Liver (tissue), 9 donors: Measurements from ENCODE around the gene HUNK. TPM values are rescaled to one million over a fixed set of nuclear protein-coding genes. Genes with fewer than 3 reads are reported as not detected.

ENCODE experiments used
- DNase-seq: peaks from one replicate; pipeline ENCODE4 v3.0.0-alpha.2; 2017; ENCODE audit warnings: low spot score
- H3K27ac ChIP-seq, 2 donors: one replicate each; pipeline ENCODE4 v1.7.0; 2013; ENCODE audit warnings: inconsistent platforms in 2 of 2, low read length in 2 of 2, control low read depth in 1 of 2, low read depth in 1 of 2, mild to moderate bottlenecking in 1 of 2
- H3K27me3 ChIP-seq, 4 donors: one replicate each; pipeline versions ENCODE4 v1.6.1 to v1.7.0; 2013; ENCODE audit warnings: low read length in 3 of 4, inconsistent platforms in 1 of 4, mild to moderate bottlenecking in 1 of 4, moderate library complexity in 1 of 4; ENCODE audit not compliant: control insufficient read depth in 4 of 4, insufficient read depth in 4 of 4
- H3K36me3 ChIP-seq, 4 donors: one replicate each; pipeline versions ENCODE4 v1.6.1 to v1.7.0; 2013; ENCODE audit warnings: low read length in 3 of 4, mild to moderate bottlenecking in 3 of 4, low read depth in 1 of 4, moderate library complexity in 1 of 4; ENCODE audit not compliant: control insufficient read depth in 4 of 4, insufficient read depth in 3 of 4
- H3K4me1 ChIP-seq, 4 donors: one replicate each; pipeline versions ENCODE4 v1.6.1 to v1.7.0; 2013; ENCODE audit warnings: low read length in 3 of 4, mild to moderate bottlenecking in 3 of 4, moderate library complexity in 1 of 4; ENCODE audit not compliant: control insufficient read depth in 4 of 4, insufficient read depth in 4 of 4
- H3K4me3 ChIP-seq, 3 donors: one replicate each; pipeline versions ENCODE4 v1.6.1 to v1.7.0; 2013; ENCODE audit warnings: low read length in 3 of 3, control low read depth in 1 of 3, low read depth in 1 of 3, mild to moderate bottlenecking in 1 of 3
- H3K9ac ChIP-seq, 2 donors: one replicate each; pipeline ENCODE4 v1.7.0; 2013; ENCODE audit warnings: low read length in 2 of 2, mild to moderate bottlenecking in 2 of 2, moderate library complexity in 2 of 2, control low read depth in 1 of 2, low read depth in 1 of 2
- H3K9me3 ChIP-seq, 4 donors: one replicate each; pipeline versions ENCODE4 v1.6.1 to v1.7.0; 2013; ENCODE audit warnings: low read length in 3 of 4; ENCODE audit not compliant: control insufficient read depth in 4 of 4
- CTCF ChIP-seq: fragments of 150-350 bp; IDR thresholded peaks from 2 replicates; pipeline ENCODE4 v1.5.1; 2017; ENCODE audit warnings: improper control_type of control experiment, low read depth, low read length; ENCODE audit not compliant: missing input control
- EGR1 ChIP-seq, 2 donors: IDR thresholded peaks; 2 replicates each; pipeline ENCODE4 v1.6.1; 2016 to 2018; ENCODE audit warnings: antibody characterized with exemption in 2 of 2, low read depth in 2 of 2
- FOXA1 ChIP-seq: IDR thresholded peaks from 2 replicates; pipeline ENCODE4 v1.6.1; 2016; ENCODE audit warnings: antibody characterized with exemption
- FOXA2 ChIP-seq: IDR thresholded peaks from 2 replicates; pipeline ENCODE4 v1.6.1; 2016; ENCODE audit warnings: antibody characterized with exemption
- GABPA ChIP-seq, 2 donors: IDR thresholded peaks in 1 of 2; conservative IDR thresholded peaks in 1 of 2; 2 replicates each; pipeline ENCODE4 v1.6.1; 2016; ENCODE audit warnings: antibody characterized with exemption in 2 of 2, mild to moderate bottlenecking in 1 of 2, moderate library complexity in 1 of 2
- HNF4A ChIP-seq, 2 donors: conservative IDR thresholded peaks; 2 replicates each; pipeline ENCODE4 v1.6.1; 2016; ENCODE audit warnings: antibody characterized with exemption in 2 of 2, mild to moderate bottlenecking in 2 of 2
- HNF4G ChIP-seq: IDR thresholded peaks from 2 replicates; pipeline ENCODE4 v1.6.1; 2016; ENCODE audit warnings: antibody characterized with exemption
- JUND ChIP-seq, 2 donors: IDR thresholded peaks; 2 replicates each; pipeline ENCODE4 v1.6.1; 2016; ENCODE audit warnings: antibody characterized with exemption in 2 of 2
- NR2F2 ChIP-seq: IDR thresholded peaks from 2 replicates; pipeline ENCODE4 v1.6.1; 2016; ENCODE audit warnings: antibody characterized with exemption
- RAD21 ChIP-seq, 2 donors: IDR thresholded peaks; 2 replicates each; pipeline ENCODE4 v1.6.1; 2016; ENCODE audit warnings: antibody characterized with exemption in 2 of 2, mild to moderate bottlenecking in 2 of 2
- RXRA ChIP-seq, 2 donors: IDR thresholded peaks; 2 replicates each; pipeline ENCODE4 v1.6.1; 2017 to 2018; ENCODE audit warnings: antibody characterized with exemption in 2 of 2, mild to moderate bottlenecking in 1 of 2
- SP1 ChIP-seq: IDR thresholded peaks from 2 replicates; pipeline ENCODE4 v1.6.1; 2018; ENCODE audit warnings: antibody characterized with exemption, mild to moderate bottlenecking
- TAF1 ChIP-seq: conservative IDR thresholded peaks from 2 replicates; pipeline ENCODE4 v1.6.1; 2016; ENCODE audit warnings: antibody characterized with exemption, mild to moderate bottlenecking
- YY1 ChIP-seq: IDR thresholded peaks from 2 replicates; pipeline ENCODE4 v1.6.1; 2016; ENCODE audit warnings: antibody characterized with exemption, mild to moderate bottlenecking
- WGBS: extraction: QIAGEN DNeasy Blood & Tissue Kit; methylation state at CpG from one replicate; pipeline ENCODE4 v1.1.7; 2013; 5-methylcytosine and 5-hydroxymethylcytosine counted together
- polyA plus RNA-seq, 2 donors: library from polyadenylated mRNA; stranded (reverse) in 1 of 2; unstranded in 1 of 2; fragments of 200-250 nt in 1 of 2; fragments of >200 nt in 1 of 2; fragmentation: Nextera tagmentation in 1 of 2; extraction: Ambion mirVana in 1 of 2; gene quantifications; one replicate each; pipeline versions ENCODE4 v1.2.1 to v1.2.3, GENCODE V29; 2013 to 2015
- total RNA-seq, 2 donors: library from RNA; depleted of rRNA; stranded (reverse); fragments of >200 nt; gene quantifications; one replicate each; pipeline ENCODE4 v1.2.3, GENCODE V29; 2014
- TF ChIP-seq, protein P1 (sequence below): IDR thresholded peaks from 2 replicates; pipeline ENCODE4 v1.6.1; 2016; ENCODE audit warnings: antibody characterized with exemption
- TF ChIP-seq, protein P2 (sequence below): IDR thresholded peaks from 2 replicates; pipeline ENCODE4 v1.6.1; 2016; ENCODE audit warnings: antibody characterized with exemption
- TF ChIP-seq, protein P3 (sequence below): IDR thresholded peaks from 2 replicates; pipeline ENCODE4 v1.6.1; 2016; ENCODE audit warnings: antibody characterized with exemption, mild to moderate bottlenecking
- TF ChIP-seq, protein P4 (sequence below): IDR thresholded peaks from 2 replicates; pipeline ENCODE4 v1.6.1; 2016; ENCODE audit warnings: antibody characterized with exemption
- donor health status: healthy.
- donor health status: healthy.
- donor health status: healthy.
- donor health status: healthy.
- donor health status: healthy.

HUNK gene
- total and polyA plus RNA-seq, 4 donors: 0.11 to 0.92 (median 0.30) TPM

DNA sequence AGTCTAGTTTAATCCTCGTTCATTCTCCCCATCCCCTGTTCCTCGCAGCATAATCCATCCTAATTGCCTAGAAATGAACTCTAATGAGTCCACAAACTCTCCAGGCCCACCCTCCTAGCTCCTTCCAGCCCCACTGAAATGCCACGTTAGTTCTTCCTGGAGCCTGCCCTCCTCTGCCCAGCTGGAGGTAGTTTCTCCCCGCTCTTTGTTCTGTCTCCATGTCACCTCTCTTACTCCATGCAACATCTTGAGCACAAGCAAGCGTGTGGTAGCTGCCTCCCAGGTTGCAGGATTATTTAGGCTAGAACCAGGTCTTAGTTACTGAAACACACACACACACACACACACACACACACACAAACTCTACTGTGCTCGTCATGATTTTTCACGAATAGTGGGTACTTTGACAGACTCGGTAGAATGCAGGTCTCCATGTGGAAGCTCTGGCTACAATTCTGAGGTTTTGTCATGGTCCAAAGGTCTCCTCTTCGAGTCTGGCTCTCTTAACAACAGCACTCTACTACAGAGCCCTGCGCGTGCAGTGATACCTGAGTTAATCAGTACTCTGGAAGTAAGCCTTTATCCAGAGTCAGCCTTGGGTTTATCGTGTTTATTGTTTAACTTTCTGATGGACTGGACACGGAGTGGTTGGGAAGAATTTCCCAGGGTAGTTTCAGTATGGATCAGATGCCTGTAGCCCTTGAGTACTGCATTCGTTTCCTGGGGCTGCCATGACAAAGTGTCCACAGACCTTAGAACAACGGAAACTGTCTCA, 27.5 kb downstream of the HUNK start:
- Histone ChIP-seq H3K4me3 (peak overlapping the region in 1 of 3 donors; percentile 6), H3K27me3 (no peaks in the 10 kb centered on the region), H3K36me3 (no peaks in the 10 kb centered on the region), H3K9ac (no peak overlapping the region), H3K4me1 (peaks cover 0 to 18% (median 6%) of the 10 kb centered on the region in 4 donors), H3K9me3 (no peaks in the 10 kb centered on the region), H3K27ac (peak overlapping the region; percentile 56 to 80)
- 44% methylated on average over 15 of the region's 15 CpGs for WGBS
- peak; percentile 43 for DNase-seq
- TF ChIP-seq NR2F2 (no peak), RAD21 (IDR thresholded peaks at IDR 0.05) (peak; percentile 55 to 58), EGR1 (IDR thresholded peaks at IDR 0.05; ENCODE audit: low read depth in 2 of 2) (no peak), TAF1 (peak; percentile 79), FOXA1 (peak; percentile 46), HNF4A (conservative IDR thresholded peaks at IDR 0.05) (peak; percentile 93 to 95), SP1 (peak; percentile 97), HNF4G (peak; percentile 85), JUND (IDR thresholded peaks at IDR 0.05) (peak; percentile 59 to 80), FOXA2 (peak; percentile 53), CTCF (no peak), RXRA (IDR thresholded peaks at IDR 0.05) (peak; percentile 59 to 78), YY1 (peak; percentile 82), GABPA (IDR thresholded peaks at IDR 0.05 in 1 of 2, conservative IDR thresholded peaks at IDR 0.05 in 1 of 2) (no peak)
- TF ChIP-seq, protein P1, sequence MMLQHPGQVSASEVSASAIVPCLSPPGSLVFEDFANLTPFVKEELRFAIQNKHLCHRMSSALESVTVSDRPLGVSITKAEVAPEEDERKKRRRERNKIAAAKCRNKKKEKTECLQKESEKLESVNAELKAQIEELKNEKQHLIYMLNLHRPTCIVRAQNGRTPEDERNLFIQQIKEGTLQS: peak; percentile 48
- TF ChIP-seq, protein P2, sequence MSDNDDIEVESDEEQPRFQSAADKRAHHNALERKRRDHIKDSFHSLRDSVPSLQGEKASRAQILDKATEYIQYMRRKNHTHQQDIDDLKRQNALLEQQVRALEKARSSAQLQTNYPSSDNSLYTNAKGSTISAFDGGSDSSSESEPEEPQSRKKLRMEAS: peak; percentile 95
- TF ChIP-seq, protein P3, sequence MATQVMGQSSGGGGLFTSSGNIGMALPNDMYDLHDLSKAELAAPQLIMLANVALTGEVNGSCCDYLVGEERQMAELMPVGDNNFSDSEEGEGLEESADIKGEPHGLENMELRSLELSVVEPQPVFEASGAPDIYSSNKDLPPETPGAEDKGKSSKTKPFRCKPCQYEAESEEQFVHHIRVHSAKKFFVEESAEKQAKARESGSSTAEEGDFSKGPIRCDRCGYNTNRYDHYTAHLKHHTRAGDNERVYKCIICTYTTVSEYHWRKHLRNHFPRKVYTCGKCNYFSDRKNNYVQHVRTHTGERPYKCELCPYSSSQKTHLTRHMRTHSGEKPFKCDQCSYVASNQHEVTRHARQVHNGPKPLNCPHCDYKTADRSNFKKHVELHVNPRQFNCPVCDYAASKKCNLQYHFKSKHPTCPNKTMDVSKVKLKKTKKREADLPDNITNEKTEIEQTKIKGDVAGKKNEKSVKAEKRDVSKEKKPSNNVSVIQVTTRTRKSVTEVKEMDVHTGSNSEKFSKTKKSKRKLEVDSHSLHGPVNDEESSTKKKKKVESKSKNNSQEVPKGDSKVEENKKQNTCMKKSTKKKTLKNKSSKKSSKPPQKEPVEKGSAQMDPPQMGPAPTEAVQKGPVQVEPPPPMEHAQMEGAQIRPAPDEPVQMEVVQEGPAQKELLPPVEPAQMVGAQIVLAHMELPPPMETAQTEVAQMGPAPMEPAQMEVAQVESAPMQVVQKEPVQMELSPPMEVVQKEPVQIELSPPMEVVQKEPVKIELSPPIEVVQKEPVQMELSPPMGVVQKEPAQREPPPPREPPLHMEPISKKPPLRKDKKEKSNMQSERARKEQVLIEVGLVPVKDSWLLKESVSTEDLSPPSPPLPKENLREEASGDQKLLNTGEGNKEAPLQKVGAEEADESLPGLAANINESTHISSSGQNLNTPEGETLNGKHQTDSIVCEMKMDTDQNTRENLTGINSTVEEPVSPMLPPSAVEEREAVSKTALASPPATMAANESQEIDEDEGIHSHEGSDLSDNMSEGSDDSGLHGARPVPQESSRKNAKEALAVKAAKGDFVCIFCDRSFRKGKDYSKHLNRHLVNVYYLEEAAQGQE: peak; percentile 91
- TF ChIP-seq, protein P4, sequence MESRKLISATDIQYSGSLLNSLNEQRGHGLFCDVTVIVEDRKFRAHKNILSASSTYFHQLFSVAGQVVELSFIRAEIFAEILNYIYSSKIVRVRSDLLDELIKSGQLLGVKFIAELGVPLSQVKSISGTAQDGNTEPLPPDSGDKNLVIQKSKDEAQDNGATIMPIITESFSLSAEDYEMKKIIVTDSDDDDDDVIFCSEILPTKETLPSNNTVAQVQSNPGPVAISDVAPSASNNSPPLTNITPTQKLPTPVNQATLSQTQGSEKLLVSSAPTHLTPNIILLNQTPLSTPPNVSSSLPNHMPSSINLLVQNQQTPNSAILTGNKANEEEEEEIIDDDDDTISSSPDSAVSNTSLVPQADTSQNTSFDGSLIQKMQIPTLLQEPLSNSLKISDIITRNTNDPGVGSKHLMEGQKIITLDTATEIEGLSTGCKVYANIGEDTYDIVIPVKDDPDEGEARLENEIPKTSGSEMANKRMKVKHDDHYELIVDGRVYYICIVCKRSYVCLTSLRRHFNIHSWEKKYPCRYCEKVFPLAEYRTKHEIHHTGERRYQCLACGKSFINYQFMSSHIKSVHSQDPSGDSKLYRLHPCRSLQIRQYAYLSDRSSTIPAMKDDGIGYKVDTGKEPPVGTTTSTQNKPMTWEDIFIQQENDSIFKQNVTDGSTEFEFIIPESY: peak; percentile 74
